Progenitor cell of endocrine pancreas (in vitro differentiated cells): ENCODE results near the gene TBXAS1. TPM values are rescaled to one million over a fixed set of nuclear protein-coding genes. Genes with fewer than 3 reads are reported as not detected.

ENCODE experiments used
- DNase-seq: peaks from one replicate; pipeline ENCODE4 v3.0.0; 2021; ENCODE audit warnings: low spot score; ENCODE audit not compliant: unreplicated experiment
- H3K27ac Mint-ChIP-seq: 2 replicates; pipeline ENCODE4 v1.8.0; 2021; ENCODE audit warnings: mild to moderate bottlenecking, moderate library complexity, mixed read lengths
- H3K27me3 Mint-ChIP-seq: 2 replicates; pipeline ENCODE4 v1.8.0; 2021; ENCODE audit warnings: mixed read lengths
- H3K36me3 Mint-ChIP-seq: 2 replicates; pipeline ENCODE4 v1.8.0; 2022; ENCODE audit warnings: mixed read lengths; ENCODE audit not compliant: insufficient read depth
- H3K4me1 Mint-ChIP-seq: 2 replicates; pipeline ENCODE4 v1.8.0; 2021; ENCODE audit warnings: low read depth, mixed read lengths
- H3K4me3 Mint-ChIP-seq: 2 replicates; pipeline ENCODE4 v1.8.0; 2021; ENCODE audit warnings: low read depth, mild to moderate bottlenecking, moderate library complexity, mixed read lengths
- H3K9me3 Mint-ChIP-seq: 2 replicates; pipeline ENCODE4 v1.8.0; 2021; ENCODE audit warnings: low read depth, mixed read lengths
- total RNA-seq: library from RNA; stranded (reverse); gene quantifications from 2 replicates; pipeline ENCODE4 v1.2.1, GENCODE V29; 2021
- TF ChIP-seq, protein P1 (sequence below): fragments of 200-600 bp; sonication (generic); IDR thresholded peaks from one replicate; pipeline ENCODE4 v1.5.0; 2021; ENCODE audit warnings: antibody characterized with exemption, mild to moderate bottlenecking; ENCODE audit not compliant: unreplicated experiment

Gene TBXAS1
- total RNA-seq, 1 donor from 2014 or later: 10.4 TPM

DNA sequence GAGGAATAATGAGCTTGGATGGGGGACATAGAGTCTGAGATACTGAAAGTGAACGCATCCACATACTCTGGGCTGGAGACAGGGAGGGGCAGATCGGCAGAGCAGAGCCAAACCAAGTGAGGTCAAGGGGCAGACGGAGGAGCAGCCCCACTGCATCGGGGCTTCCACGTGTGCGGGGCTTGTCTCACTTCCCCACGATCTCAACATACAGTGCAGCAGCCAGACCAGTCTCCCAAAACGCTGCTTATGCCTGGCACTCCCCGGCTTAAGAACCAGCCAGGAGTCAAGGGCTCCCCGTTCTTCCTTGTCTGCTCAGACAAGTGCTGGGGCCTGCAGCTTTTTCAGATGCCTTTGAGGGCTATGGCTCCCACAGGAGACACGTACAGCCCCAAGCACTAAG lies 190.1 kb downstream of the TBXAS1 start:
- no peak overlapping the region for H3K27ac Mint-ChIP-seq
- no peaks in the 10 kb centered on the region for H3K9me3 Mint-ChIP-seq

DNA sequence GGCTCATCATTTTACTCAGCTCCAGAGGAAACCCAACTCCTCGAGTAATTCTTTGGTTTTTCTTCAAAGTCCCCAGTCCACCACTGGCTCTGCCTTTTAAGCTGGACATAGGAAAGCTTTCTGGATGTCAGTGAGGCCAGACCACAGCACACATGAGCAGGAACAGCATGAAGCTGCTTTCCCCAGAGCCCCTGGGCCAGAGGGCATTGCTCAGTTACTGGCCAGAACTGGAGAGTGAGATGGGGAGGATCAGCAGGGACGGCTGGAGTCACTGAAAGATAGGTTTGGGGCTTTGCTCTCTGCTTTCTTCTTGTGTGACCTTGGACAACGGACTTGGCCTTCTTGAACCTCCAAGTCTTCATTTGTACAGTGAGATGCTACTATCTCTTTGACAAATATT lies 190.5 kb downstream of the TBXAS1 start:
- no peaks in the 10 kb centered on the region for H3K4me1 Mint-ChIP-seq
- H3K36me3 Mint-ChIP-seq: no peaks in the 10 kb centered on the region
- H3K27ac Mint-ChIP-seq: no peak overlapping the region
- H3K4me3 Mint-ChIP-seq: no peak overlapping the region
- H3K27me3 Mint-ChIP-seq: peaks cover 29% of the 10 kb centered on the region
- TF ChIP-seq, protein P1, sequence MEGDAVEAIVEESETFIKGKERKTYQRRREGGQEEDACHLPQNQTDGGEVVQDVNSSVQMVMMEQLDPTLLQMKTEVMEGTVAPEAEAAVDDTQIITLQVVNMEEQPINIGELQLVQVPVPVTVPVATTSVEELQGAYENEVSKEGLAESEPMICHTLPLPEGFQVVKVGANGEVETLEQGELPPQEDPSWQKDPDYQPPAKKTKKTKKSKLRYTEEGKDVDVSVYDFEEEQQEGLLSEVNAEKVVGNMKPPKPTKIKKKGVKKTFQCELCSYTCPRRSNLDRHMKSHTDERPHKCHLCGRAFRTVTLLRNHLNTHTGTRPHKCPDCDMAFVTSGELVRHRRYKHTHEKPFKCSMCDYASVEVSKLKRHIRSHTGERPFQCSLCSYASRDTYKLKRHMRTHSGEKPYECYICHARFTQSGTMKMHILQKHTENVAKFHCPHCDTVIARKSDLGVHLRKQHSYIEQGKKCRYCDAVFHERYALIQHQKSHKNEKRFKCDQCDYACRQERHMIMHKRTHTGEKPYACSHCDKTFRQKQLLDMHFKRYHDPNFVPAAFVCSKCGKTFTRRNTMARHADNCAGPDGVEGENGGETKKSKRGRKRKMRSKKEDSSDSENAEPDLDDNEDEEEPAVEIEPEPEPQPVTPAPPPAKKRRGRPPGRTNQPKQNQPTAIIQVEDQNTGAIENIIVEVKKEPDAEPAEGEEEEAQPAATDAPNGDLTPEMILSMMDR: no peak
- no peaks in the 10 kb centered on the region for H3K9me3 Mint-ChIP-seq
- DNase-seq: no peak

More for the DNA sequence above, 190.1 kb downstream of the TBXAS1 start:
- TF ChIP-seq, protein P1: no peak
- H3K36me3 Mint-ChIP-seq: no peaks in the 10 kb centered on the region
- no peak overlapping the region for H3K4me3 Mint-ChIP-seq
- no peaks in the 10 kb centered on the region for H3K4me1 Mint-ChIP-seq
- H3K27me3 Mint-ChIP-seq: peaks cover 28% of the 10 kb centered on the region
- DNase-seq: no peak

DNA sequence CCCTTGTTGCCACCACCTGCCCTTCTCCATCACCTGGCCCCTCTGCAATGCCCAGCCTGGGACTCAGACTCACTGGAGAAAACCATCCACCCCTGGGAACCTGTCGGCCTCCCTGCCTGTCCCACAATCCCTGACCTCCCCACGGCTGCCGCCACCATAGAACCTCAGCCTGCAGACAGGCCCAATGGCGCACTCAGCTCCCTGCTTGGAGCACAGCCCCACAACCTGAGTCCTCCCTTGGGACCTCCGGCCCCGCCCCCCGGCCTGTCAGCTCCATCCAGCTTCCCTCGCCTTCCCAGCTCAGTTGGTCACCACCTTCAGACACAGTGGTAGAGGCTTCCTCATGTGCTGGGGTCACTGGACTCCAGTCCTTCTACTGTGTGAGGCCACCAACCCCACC lies 192.5 kb downstream of the TBXAS1 start:
- H3K4me3 Mint-ChIP-seq: no peak overlapping the region

DNA sequence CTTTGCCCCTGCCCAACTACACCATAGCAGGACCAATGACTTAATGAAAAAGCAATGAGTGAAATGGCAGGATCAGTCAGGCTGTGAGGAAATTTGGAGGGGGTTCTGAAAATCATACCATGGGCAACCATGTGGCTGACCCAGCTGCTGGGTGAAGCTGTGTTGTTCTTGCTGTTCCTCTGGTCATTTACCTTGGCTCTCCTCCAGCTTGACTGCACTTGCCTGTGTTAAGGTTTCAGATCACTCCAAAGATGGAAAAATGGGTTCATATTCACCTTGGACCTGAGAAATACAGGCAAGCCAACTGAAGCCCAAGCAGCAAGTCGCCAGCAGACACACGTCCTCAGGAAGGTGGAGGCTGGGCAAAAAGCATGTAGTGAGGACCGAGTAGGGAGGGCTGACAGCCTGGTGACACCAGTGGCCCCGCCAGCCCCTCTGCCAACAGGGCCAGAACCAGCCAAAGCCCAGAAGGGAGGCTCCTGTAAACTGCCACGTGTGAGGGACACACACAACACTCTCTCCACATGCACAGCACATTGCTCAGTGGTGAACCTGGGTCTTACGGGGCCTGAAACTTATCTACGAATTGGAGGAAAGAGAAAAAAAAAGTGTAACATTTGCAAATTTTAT lies 193.6 kb downstream of the TBXAS1 start:
- no peaks in the 10 kb centered on the region for H3K4me1 Mint-ChIP-seq
- H3K36me3 Mint-ChIP-seq: no peaks in the 10 kb centered on the region
- no peak for DNase-seq
- H3K27me3 Mint-ChIP-seq: peaks cover 25% of the 10 kb centered on the region
- H3K27ac Mint-ChIP-seq: peak overlapping the region; percentile 33
- no peaks in the 10 kb centered on the region for H3K9me3 Mint-ChIP-seq
- no peak overlapping the region for H3K4me3 Mint-ChIP-seq
- TF ChIP-seq, protein P1: no peak

More for the DNA sequence above, 192.5 kb downstream of the TBXAS1 start:
- Mint-ChIP-seq H3K27ac (no peak overlapping the region), H3K36me3 (no peaks in the 10 kb centered on the region), H3K27me3 (peaks cover 25% of the 10 kb centered on the region), H3K4me1 (no peaks in the 10 kb centered on the region), H3K9me3 (no peaks in the 10 kb centered on the region)
- no peak for DNase-seq
- TF ChIP-seq, protein P1: no peak

DNA sequence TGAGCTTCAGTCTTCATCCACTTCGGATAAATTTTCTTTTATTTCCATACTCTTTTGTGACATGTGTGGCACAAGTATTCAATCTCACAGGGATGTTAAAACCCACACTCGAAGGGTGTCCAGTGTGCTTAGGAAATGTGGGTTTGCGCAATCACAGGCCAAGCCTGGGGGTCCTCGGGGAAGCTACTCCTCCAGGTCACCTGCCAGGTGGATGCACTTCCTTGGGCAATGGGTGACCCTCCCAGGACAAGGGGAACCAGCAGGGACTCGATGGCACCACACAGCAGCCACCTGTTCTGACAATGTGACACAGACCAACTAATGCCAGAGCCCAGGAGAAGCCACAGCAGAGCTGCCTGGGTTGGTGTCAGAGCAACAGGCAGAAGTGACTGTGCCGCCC lies 194.7 kb downstream of the TBXAS1 start:
- Mint-ChIP-seq H3K4me3 (no peak overlapping the region), H3K27ac (no peak overlapping the region)

More for the DNA sequence above, 194.7 kb downstream of the TBXAS1 start:
- TF ChIP-seq, protein P1: no peak
- H3K9me3 Mint-ChIP-seq: no peaks in the 10 kb centered on the region
- DNase-seq: no peak
- H3K27me3 Mint-ChIP-seq: peaks cover 24% of the 10 kb centered on the region
- no peaks in the 10 kb centered on the region for H3K36me3 Mint-ChIP-seq
- no peaks in the 10 kb centered on the region for H3K4me1 Mint-ChIP-seq
